Keratinocyte (primary cell): ENCODE data around the gene MRPS33.

Experiments used
- EZH2 ChIP-seq: IDR thresholded peaks from one replicate; pipeline ENCODE4 v1.6.1; 2012; ENCODE audit warnings: inconsistent platforms, mild to moderate bottlenecking, low read length, moderate library complexity
- TF ChIP-seq, protein P1 (sequence below), 3 experiments: IDR thresholded peaks in 1 of 3; conservative IDR thresholded peaks in 1 of 3; optimal IDR thresholded peaks in 1 of 3; 2 replicates in 2 of 3; 3 replicates in 1 of 3; pipeline versions ENCODE3 to v1.5.1; 2011; ENCODE audit warnings: low read length in 3 of 3, mild to moderate bottlenecking in 3 of 3, moderate library complexity in 2 of 3, control low read depth in 1 of 3, inconsistent platforms in 1 of 3; ENCODE audit not compliant: insufficient read depth in 2 of 3; ENCODE audit errors: extremely low read depth in 1 of 3

DNA sequence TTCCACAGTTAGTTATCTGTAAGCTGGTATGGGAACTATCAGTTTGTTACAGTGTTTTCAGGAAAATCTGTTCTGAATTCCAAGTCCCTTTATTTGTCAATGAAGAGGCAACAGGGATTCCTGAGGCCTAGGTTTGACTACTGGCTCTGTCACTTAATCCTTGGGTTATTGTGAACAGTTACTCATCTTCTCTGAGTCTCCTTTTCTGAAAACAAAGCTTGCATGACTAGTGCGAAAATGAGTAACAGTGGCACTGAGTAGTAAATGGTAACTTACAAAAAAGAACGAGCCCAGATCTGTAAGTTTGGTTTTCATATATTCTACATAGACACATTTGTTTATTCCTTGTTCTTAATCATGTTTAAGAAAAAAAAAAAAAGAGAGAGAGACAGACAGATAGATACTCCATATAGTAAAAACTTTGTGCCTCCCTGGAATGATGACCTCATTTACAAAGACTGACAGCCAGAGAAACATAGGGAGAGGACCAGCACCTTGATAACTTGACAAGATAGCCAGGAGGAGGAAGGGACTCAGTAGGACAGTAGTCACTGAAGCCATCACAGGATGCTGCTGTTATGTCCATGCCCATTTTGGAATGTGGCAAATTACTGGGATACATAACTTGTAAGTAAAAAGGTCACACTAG lies 1.9 kb downstream of the MRPS33 start:
- TF ChIP-seq EZH2 = no peak
- TF ChIP-seq, protein P1, sequence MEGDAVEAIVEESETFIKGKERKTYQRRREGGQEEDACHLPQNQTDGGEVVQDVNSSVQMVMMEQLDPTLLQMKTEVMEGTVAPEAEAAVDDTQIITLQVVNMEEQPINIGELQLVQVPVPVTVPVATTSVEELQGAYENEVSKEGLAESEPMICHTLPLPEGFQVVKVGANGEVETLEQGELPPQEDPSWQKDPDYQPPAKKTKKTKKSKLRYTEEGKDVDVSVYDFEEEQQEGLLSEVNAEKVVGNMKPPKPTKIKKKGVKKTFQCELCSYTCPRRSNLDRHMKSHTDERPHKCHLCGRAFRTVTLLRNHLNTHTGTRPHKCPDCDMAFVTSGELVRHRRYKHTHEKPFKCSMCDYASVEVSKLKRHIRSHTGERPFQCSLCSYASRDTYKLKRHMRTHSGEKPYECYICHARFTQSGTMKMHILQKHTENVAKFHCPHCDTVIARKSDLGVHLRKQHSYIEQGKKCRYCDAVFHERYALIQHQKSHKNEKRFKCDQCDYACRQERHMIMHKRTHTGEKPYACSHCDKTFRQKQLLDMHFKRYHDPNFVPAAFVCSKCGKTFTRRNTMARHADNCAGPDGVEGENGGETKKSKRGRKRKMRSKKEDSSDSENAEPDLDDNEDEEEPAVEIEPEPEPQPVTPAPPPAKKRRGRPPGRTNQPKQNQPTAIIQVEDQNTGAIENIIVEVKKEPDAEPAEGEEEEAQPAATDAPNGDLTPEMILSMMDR (optimal IDR thresholded peaks at IDR 0.05 in 1 of 3, IDR thresholded peaks at IDR 0.05 in 1 of 3, conservative IDR thresholded peaks at IDR 0.05 in 1 of 3; ENCODE audit: extremely low read depth in 1 of 3, insufficient read depth in 2 of 3, low read length in 3 of 3) = no peak
